K562 (cell line): ENCODE results near the gene HOXA1. TPM values are rescaled to one million over a fixed set of nuclear protein-coding genes. Genes with fewer than 3 reads are reported as not detected.

Source experiments
- ATAC-seq: fragments of 200-7000 bp; cut with Tn5 transposase; 3 replicates; pipeline ENCODE4 v1.9.1; 2020; ENCODE audit warnings: moderate library complexity
- BruUV-seq: library from RNA; stranded (reverse); fragments of 400-500 nt; replicated peaks from 2 replicates; lab custom pipeline; 2021; lab: Mats Ljungman, UMichigan
- CTCF ChIA-PET: fragments of 300-600 bp; formaldehyde crosslinking; extraction: SDS; loops from one replicate; lab custom pipeline; 2021; ENCODE audit warnings: low intra/inter-chr PET ratio; lab: Yijun Ruan, JAX
- POLR2A ChIA-PET: fragments of 300-600, 350-650 bp; sonication (Branson Sonifier 250); formaldehyde crosslinking; extraction: SDS; loops from one replicate; lab custom pipeline; 2021; ENCODE audit warnings: antibody characterized with exemption, inconsistent platforms; lab: Yijun Ruan, JAX
- DNase-seq, 4 experiments: peaks; one replicate each; pipeline versions ENCODE4 v3.0.0 to v3.0.0-alpha.2; 2011 to 2018; ENCODE audit warnings: low spot score in 3 of 4, mixed read lengths in 3 of 4; ENCODE audit errors: extremely low read depth in 1 of 4
- FAIRE-seq: peaks from 2 replicates; lab custom pipeline; 2011; peaks lifted over from hg19 to GRCh38; lab: Jason Lieb, UNC
- H2AFZ ChIP-seq: 2 replicates; pipeline ENCODE4 v1.6.0; 2011; ENCODE audit warnings: low read depth, low read length, control low read depth, inconsistent platforms
- H3K27ac ChIP-seq: fragments of 200-600 bp; 3 replicates; pipeline ENCODE4 v1.8.0; 2011; ENCODE audit warnings: low read depth, mild to moderate bottlenecking, control low read depth, inconsistent platforms, low read length, moderate library complexity, mixed read lengths; ENCODE audit errors: extremely low read depth
- H3K27me3 ChIP-seq, 2 experiments: fragments of 300-600 bp in 1 of 2; 2 replicates in 1 of 2; 3 replicates in 1 of 2; pipeline versions ENCODE4 v1.6.0 to v1.8.0; 2011; ENCODE audit warnings: inconsistent platforms in 2 of 2, low read length in 2 of 2, mild to moderate bottlenecking in 1 of 2, mixed read lengths in 1 of 2, moderate library complexity in 1 of 2; ENCODE audit not compliant: control insufficient read depth in 2 of 2, insufficient read depth in 2 of 2
- H3K36me3 ChIP-seq: fragments of 300-600 bp; 3 replicates; pipeline ENCODE4 v1.8.0; 2011; ENCODE audit warnings: mild to moderate bottlenecking, low read length, inconsistent platforms; ENCODE audit not compliant: control insufficient read depth, insufficient read depth
- H3K4me1 ChIP-seq, 2 experiments: fragments of 200-600 bp in 1 of 2; replicated peaks in 1 of 2; 2 replicates in 1 of 2; 3 replicates in 1 of 2; pipeline versions ENCODE4 v1.5.1 to v1.8.0; 2011; ENCODE audit warnings: inconsistent platforms in 2 of 2, low read length in 2 of 2, mild to moderate bottlenecking in 1 of 2, mixed read lengths in 1 of 2, moderate library complexity in 1 of 2; ENCODE audit not compliant: control insufficient read depth in 2 of 2, insufficient read depth in 2 of 2
- H3K4me2 ChIP-seq: 2 replicates; pipeline ENCODE4 v1.6.1; 2011; ENCODE audit warnings: low read length, control low read depth, inconsistent platforms, mixed read lengths; ENCODE audit not compliant: insufficient read depth
- H3K4me3 ChIP-seq: fragments of 200-600 bp; sonication (generic), shearing (Covaris generic); 2 replicates; pipeline ENCODE4 v1.5.1; 2016; ENCODE audit warnings: control low read depth, inconsistent platforms
- H3K79me2 ChIP-seq: fragments of 200-600 bp; 3 replicates; pipeline ENCODE4 v1.8.0; 2011; ENCODE audit warnings: low read length, inconsistent platforms; ENCODE audit not compliant: control insufficient read depth, insufficient read depth
- H3K9ac ChIP-seq, 2 experiments: 2 replicates each; pipeline versions ENCODE4 v1.6.0 to v1.6.1; 2011; ENCODE audit warnings: low read depth in 2 of 2, low read length in 2 of 2, control low read depth in 1 of 2, inconsistent platforms in 1 of 2, mild to moderate bottlenecking in 1 of 2, mixed read lengths in 1 of 2; ENCODE audit not compliant: insufficient read depth in 1 of 2
- H3K9me1 ChIP-seq: one replicate; pipeline ENCODE4 v1.6.0; 2011; ENCODE audit warnings: inconsistent platforms, mild to moderate bottlenecking, low read length, moderate library complexity; ENCODE audit not compliant: control insufficient read depth, insufficient read depth
- H3K9me3 ChIP-seq: replicated peaks from 2 replicates; pipeline ENCODE4 v1.5.1; 2011; ENCODE audit warnings: low read depth, low read length, inconsistent platforms; ENCODE audit not compliant: control insufficient read depth, insufficient read depth
- H4K20me1 ChIP-seq: replicated peaks from 2 replicates; pipeline ENCODE4 v1.6.1; 2011; ENCODE audit warnings: low read length, inconsistent platforms, mixed read lengths; ENCODE audit not compliant: control insufficient read depth, insufficient read depth
- CHCHD3 ChIP-seq: fragments of 250-450 bp; sonication (Bioruptor Pico); IDR thresholded peaks from 2 replicates; pipeline ENCODE4 v2.1.2; 2022; ENCODE audit warnings: mild to moderate bottlenecking
- CTBP1 ChIP-seq: fragments of 450-650 bp; IDR thresholded peaks from 2 replicates; pipeline ENCODE4 v1.6.1; 2016; ENCODE audit warnings: borderline replicate concordance
- CXXC5 ChIP-seq: fragments of 250-450 bp; sonication (Bioruptor Pico); IDR thresholded peaks from 2 replicates; pipeline ENCODE4 v1.8.0; 2022; ENCODE audit warnings: inconsistent platforms, mild to moderate bottlenecking, moderate library complexity
- EWSR1 ChIP-seq: fragments of 450-650 bp; IDR thresholded peaks from 2 replicates; pipeline ENCODE4 v1.6.1; 2018; ENCODE audit warnings: borderline replicate concordance, mild to moderate bottlenecking, low read depth, moderate library complexity; ENCODE audit not compliant: partially characterized antibody
- KHSRP ChIP-seq: fragments of 450-650 bp; IDR thresholded peaks from 2 replicates; pipeline ENCODE4 v1.6.1; 2017
- SIN3B ChIP-seq: fragments of 450-650 bp; IDR thresholded peaks from 2 replicates; pipeline ENCODE4 v1.6.1; 2017; ENCODE audit warnings: low read depth, mild to moderate bottlenecking, moderate library complexity
- ZEB2 ChIP-seq: fragments of 450-650 bp; IDR thresholded peaks from 2 replicates; pipeline ENCODE4 v1.6.1; 2016
- WGBS: fragments of 100-300 bp; shearing (Covaris generic); methylation state at CpG from one replicate; pipeline ENCODE4 v1.1.6; 2016; ENCODE audit warnings: low coverage, mixed read lengths; ENCODE audit not compliant: insufficient coverage; ENCODE audit errors: missing lambda C conversion rate; 5-methylcytosine and 5-hydroxymethylcytosine counted together
- in situ Hi-C: fragments of 300-500 bp; cut with MboI; formaldehyde crosslinking; loops from 4 replicates; pipeline ENCODE4 v1.15.0; 2018; ENCODE audit warnings: inconsistent platforms, mixed read lengths
- intact Hi-C: fragments of 100-400 bp; cut with micrococcal nuclease; formaldehyde crosslinking; loops from 2 replicates; pipeline ENCODE4 v1.14.2; 2022
- polyA plus RNA-seq, 8 experiments: library from polyadenylated mRNA; depleted of rRNA in 4 of 8; stranded (reverse) in 5 of 8; unstranded in 3 of 8; fragments of >200 nt; fragmentation: Nextera tagmentation in 2 of 8; fragmentation: Illumina TruSeq in 1 of 8; extraction: Ambion mirVana in 2 of 8; extraction: Trizol in 1 of 8; gene quantifications; 2 replicates each; pipeline versions ENCODE4 v1.2.1 to v1.2.3, GENCODE V29; 2011 to 2014; ENCODE audit warnings: inconsistent platforms in 1 of 8, missing spikeins in 1 of 8
- total RNA-seq, 7 experiments: library from RNA; depleted of rRNA in 6 of 7; stranded (reverse); fragments of >200 nt in 6 of 7; fragmentation: Illumina TruSeq in 2 of 7; extraction: Trizol in 2 of 7; gene quantifications; 2 replicates each; pipeline versions ENCODE4 v1.2.1 to v1.2.3, GENCODE V29; 2011 to 2021; ENCODE audit warnings: low replicate concordance in 1 of 7
- TF ChIP-seq, protein P1 (sequence below): fragments of 450-650 bp; IDR thresholded peaks from 2 replicates; pipeline ENCODE4 v1.6.1; 2016; ENCODE audit warnings: mild to moderate bottlenecking, moderate library complexity
- TF ChIP-seq, protein P2 (sequence below): fragments of 150-350 bp; IDR thresholded peaks from 2 replicates; pipeline ENCODE4 v1.6.1; 2014; ENCODE audit warnings: low read depth, mild to moderate bottlenecking, low read length, borderline replicate concordance

The HOXA1 gene
- total and polyA plus RNA-seq, 9 of the 15 experiments (the other 6 are each of a cell fraction or from before 2014, with no cell fraction given), result 0.03 to 0.63 (median 0.09) TPM; not detected in 4

DNA sequence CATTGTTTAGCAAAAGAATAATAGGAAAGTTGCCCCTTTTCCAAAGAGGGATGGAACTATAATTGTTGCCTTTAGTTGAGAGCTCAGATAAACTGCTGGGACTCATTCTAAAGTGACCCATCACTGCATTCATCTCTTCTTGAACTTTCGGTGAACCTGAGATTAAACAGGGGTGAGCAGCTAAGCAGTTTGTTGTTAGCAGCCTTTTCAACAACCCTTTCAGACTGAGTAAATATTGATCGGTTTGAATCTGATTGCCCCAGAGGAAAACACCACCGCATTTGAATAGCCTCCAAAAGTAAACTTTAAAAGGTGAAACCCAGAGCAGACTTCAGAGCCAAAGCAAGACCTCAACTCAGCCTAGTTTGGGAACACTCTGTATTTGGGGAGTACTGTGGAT, 4.7 kb downstream of the HOXA1 start:
- no peaks in the 10 kb centered on the region for H3K9me1 ChIP-seq
- no peaks in the 10 kb centered on the region for H3K36me3 ChIP-seq
- H3K9me3 ChIP-seq, result no peaks in the 10 kb centered on the region
- no peak overlapping the region for H3K4me2 ChIP-seq
- POLR2A ChIA-PET, result interaction anchor here (1.2 kb wide), 1 partner anchor 67 kb away, joined by 3 read pairs; no protein-coding TSS in a partner anchor
- WGBS, result 0% methylated on average over 3 of the region's 3 CpGs
- FAIRE-seq (no peak), DNase-seq (no peak), ATAC-seq (no peak)
- no TSS peak for BruUV-seq
- H3K79me2 ChIP-seq, result no peaks in the 10 kb centered on the region
- H3K27me3 ChIP-seq, result peaks cover 24 to 39% of the 10 kb centered on the region in 2 experiments
- no peak overlapping the region for H3K27ac ChIP-seq
- intact Hi-C loops (no loop called here), in situ Hi-C loops (no loop called here)
- CTCF ChIA-PET, result no interaction called here
- H2AFZ ChIP-seq, result no peak overlapping the region
- no peaks in the 10 kb centered on the region for H4K20me1 ChIP-seq
- H3K4me3 ChIP-seq, result no peak overlapping the region
- no peak overlapping the region for H3K9ac ChIP-seq
- peaks cover 0 to 12% of the 10 kb centered on the region in 2 experiments; a peak in 2 of 5 replicates for H3K4me1 ChIP-seq
- TF ChIP-seq KHSRP (no peak), CHCHD3 (CRISPR knock-in tag) (no peak), CTBP1 (no peak), CXXC5 (no peak), ZEB2 (no peak), EWSR1 (no peak), SIN3B (no peak)
- TF ChIP-seq, protein P1, sequence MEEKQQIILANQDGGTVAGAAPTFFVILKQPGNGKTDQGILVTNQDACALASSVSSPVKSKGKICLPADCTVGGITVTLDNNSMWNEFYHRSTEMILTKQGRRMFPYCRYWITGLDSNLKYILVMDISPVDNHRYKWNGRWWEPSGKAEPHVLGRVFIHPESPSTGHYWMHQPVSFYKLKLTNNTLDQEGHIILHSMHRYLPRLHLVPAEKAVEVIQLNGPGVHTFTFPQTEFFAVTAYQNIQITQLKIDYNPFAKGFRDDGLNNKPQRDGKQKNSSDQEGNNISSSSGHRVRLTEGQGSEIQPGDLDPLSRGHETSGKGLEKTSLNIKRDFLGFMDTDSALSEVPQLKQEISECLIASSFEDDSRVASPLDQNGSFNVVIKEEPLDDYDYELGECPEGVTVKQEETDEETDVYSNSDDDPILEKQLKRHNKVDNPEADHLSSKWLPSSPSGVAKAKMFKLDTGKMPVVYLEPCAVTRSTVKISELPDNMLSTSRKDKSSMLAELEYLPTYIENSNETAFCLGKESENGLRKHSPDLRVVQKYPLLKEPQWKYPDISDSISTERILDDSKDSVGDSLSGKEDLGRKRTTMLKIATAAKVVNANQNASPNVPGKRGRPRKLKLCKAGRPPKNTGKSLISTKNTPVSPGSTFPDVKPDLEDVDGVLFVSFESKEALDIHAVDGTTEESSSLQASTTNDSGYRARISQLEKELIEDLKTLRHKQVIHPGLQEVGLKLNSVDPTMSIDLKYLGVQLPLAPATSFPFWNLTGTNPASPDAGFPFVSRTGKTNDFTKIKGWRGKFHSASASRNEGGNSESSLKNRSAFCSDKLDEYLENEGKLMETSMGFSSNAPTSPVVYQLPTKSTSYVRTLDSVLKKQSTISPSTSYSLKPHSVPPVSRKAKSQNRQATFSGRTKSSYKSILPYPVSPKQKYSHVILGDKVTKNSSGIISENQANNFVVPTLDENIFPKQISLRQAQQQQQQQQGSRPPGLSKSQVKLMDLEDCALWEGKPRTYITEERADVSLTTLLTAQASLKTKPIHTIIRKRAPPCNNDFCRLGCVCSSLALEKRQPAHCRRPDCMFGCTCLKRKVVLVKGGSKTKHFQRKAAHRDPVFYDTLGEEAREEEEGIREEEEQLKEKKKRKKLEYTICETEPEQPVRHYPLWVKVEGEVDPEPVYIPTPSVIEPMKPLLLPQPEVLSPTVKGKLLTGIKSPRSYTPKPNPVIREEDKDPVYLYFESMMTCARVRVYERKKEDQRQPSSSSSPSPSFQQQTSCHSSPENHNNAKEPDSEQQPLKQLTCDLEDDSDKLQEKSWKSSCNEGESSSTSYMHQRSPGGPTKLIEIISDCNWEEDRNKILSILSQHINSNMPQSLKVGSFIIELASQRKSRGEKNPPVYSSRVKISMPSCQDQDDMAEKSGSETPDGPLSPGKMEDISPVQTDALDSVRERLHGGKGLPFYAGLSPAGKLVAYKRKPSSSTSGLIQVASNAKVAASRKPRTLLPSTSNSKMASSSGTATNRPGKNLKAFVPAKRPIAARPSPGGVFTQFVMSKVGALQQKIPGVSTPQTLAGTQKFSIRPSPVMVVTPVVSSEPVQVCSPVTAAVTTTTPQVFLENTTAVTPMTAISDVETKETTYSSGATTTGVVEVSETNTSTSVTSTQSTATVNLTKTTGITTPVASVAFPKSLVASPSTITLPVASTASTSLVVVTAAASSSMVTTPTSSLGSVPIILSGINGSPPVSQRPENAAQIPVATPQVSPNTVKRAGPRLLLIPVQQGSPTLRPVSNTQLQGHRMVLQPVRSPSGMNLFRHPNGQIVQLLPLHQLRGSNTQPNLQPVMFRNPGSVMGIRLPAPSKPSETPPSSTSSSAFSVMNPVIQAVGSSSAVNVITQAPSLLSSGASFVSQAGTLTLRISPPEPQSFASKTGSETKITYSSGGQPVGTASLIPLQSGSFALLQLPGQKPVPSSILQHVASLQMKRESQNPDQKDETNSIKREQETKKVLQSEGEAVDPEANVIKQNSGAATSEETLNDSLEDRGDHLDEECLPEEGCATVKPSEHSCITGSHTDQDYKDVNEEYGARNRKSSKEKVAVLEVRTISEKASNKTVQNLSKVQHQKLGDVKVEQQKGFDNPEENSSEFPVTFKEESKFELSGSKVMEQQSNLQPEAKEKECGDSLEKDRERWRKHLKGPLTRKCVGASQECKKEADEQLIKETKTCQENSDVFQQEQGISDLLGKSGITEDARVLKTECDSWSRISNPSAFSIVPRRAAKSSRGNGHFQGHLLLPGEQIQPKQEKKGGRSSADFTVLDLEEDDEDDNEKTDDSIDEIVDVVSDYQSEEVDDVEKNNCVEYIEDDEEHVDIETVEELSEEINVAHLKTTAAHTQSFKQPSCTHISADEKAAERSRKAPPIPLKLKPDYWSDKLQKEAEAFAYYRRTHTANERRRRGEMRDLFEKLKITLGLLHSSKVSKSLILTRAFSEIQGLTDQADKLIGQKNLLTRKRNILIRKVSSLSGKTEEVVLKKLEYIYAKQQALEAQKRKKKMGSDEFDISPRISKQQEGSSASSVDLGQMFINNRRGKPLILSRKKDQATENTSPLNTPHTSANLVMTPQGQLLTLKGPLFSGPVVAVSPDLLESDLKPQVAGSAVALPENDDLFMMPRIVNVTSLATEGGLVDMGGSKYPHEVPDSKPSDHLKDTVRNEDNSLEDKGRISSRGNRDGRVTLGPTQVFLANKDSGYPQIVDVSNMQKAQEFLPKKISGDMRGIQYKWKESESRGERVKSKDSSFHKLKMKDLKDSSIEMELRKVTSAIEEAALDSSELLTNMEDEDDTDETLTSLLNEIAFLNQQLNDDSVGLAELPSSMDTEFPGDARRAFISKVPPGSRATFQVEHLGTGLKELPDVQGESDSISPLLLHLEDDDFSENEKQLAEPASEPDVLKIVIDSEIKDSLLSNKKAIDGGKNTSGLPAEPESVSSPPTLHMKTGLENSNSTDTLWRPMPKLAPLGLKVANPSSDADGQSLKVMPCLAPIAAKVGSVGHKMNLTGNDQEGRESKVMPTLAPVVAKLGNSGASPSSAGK, result no peak
- TF ChIP-seq, protein P2, sequence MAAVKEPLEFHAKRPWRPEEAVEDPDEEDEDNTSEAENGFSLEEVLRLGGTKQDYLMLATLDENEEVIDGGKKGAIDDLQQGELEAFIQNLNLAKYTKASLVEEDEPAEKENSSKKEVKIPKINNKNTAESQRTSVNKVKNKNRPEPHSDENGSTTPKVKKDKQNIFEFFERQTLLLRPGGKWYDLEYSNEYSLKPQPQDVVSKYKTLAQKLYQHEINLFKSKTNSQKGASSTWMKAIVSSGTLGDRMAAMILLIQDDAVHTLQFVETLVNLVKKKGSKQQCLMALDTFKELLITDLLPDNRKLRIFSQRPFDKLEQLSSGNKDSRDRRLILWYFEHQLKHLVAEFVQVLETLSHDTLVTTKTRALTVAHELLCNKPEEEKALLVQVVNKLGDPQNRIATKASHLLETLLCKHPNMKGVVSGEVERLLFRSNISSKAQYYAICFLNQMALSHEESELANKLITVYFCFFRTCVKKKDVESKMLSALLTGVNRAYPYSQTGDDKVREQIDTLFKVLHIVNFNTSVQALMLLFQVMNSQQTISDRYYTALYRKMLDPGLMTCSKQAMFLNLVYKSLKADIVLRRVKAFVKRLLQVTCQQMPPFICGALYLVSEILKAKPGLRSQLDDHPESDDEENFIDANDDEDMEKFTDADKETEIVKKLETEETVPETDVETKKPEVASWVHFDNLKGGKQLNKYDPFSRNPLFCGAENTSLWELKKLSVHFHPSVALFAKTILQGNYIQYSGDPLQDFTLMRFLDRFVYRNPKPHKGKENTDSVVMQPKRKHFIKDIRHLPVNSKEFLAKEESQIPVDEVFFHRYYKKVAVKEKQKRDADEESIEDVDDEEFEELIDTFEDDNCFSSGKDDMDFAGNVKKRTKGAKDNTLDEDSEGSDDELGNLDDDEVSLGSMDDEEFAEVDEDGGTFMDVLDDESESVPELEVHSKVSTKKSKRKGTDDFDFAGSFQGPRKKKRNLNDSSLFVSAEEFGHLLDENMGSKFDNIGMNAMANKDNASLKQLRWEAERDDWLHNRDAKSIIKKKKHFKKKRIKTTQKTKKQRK, result no peak
